Gastrocnemius medialis (tissue), 4 donors: ENCODE results near the gene MTARC1. TPM values are rescaled to one million over a fixed set of nuclear protein-coding genes. Genes with fewer than 3 reads are reported as not detected.

Experiments
- ATAC-seq, 2 donors: fragments of 150-250 bp; one replicate each; pipeline ENCODE4 v1.9.1; 2016
- DNase-seq, 2 donors: peaks; one replicate each; pipeline ENCODE4 v3.0.0-alpha.2; 2019
- H3K27ac ChIP-seq, 4 donors: fragments of 200-600 bp; sonication (generic); 1 replicate in 1 of 4; 2 replicates in 3 of 4; pipeline ENCODE4 v1.5.1; 2016 to 2018; ENCODE audit warnings: mild to moderate bottlenecking in 2 of 4, moderate library complexity in 1 of 4
- H3K27me3 ChIP-seq, 3 donors: fragments of 200-600 bp; sonication (generic) in 2 of 3; 1 replicate in 1 of 3; 2 replicates in 2 of 3; pipeline versions ENCODE4 v1.5.1 to v1.6.0; 2016 to 2019; ENCODE audit warnings: mild to moderate bottlenecking in 1 of 3, moderate library complexity in 1 of 3
- H3K36me3 ChIP-seq, 2 donors: fragments of 200-600 bp; sonication (generic) in 1 of 2; one replicate each; pipeline ENCODE4 v1.5.1; 2017 to 2018
- H3K4me1 ChIP-seq, 2 donors: fragments of 200-600 bp; sonication (generic) in 1 of 2; one replicate each; pipeline ENCODE4 v1.5.1; 2016 to 2017; ENCODE audit warnings: mild to moderate bottlenecking in 2 of 2
- H3K4me3 ChIP-seq, 4 donors: fragments of 200-600 bp; sonication (generic) in 3 of 4; 1 replicate in 1 of 4; 2 replicates in 3 of 4; pipeline ENCODE4 v1.5.1; 2016 to 2019; ENCODE audit warnings: mild to moderate bottlenecking in 2 of 4
- H3K9me3 ChIP-seq, 3 donors: fragments of 200-600 bp; sonication (generic) in 2 of 3; 1 replicate in 1 of 3; 2 replicates in 2 of 3; pipeline ENCODE4 v1.5.1; 2016 to 2019
- CTCF ChIP-seq, 5 experiments: fragments of 450-650 bp in 3 of 5; fragments of 200-600 bp in 2 of 5; sonication (generic) in 2 of 5; IDR thresholded peaks in 4 of 5; conservative IDR thresholded peaks in 1 of 5; 1 replicate in 4 of 5; 2 replicates in 1 of 5; pipeline ENCODE4 v1.5.1; 2016 to 2019; ENCODE audit warnings: antibody characterized with exemption in 5 of 5, mild to moderate bottlenecking in 3 of 5, moderate library complexity in 3 of 5
- POLR2A ChIP-seq, 2 donors: fragments of 450-650 bp; IDR thresholded peaks; one replicate each; pipeline ENCODE4 v1.6.1; 2017; ENCODE audit warnings: antibody characterized with exemption in 2 of 2, mild to moderate bottlenecking in 2 of 2, moderate library complexity in 2 of 2
- in situ Hi-C, 4 donors: fragments of 200-750 bp; cut with MboI; loops; one replicate each; pipeline versions ENCODE4 v1.15.0 to v1.8.0; 2017; ENCODE audit warnings: low sequenced_read_pairs in 4 of 4
- intact Hi-C: fragments of 100-400 bp; cut with DNase I; formaldehyde crosslinking; loops from one replicate; pipeline ENCODE4 v1.15.1; 2023; ENCODE audit warnings: low total_unique reads
- total RNA-seq, 4 donors: library from RNA; depleted of rRNA; stranded (reverse); fragments of >200 nt; gene quantifications; one replicate each; pipeline versions ENCODE4 v1.1.0 to v1.2.3, GENCODE V29; 2016

The MTARC1 gene
- total RNA-seq, 4 donors from 2014 or later = 1.2 to 2.9 (median 1.3) TPM

GRCh38 chr1:220798338-220798737 is 11.6 kb downstream of the MTARC1 start:
- Histone ChIP-seq H3K36me3 (no peaks in the 10 kb centered on the region), H3K27me3 (no peaks in the 10 kb centered on the region), H3K9me3 (no peaks in the 10 kb centered on the region), H3K27ac (no peak overlapping the region), H3K4me1 (peaks cover 0 to 5% of the 10 kb centered on the region in 2 donors), H3K4me3 (no peak overlapping the region)
- no peak for DNase-seq
- intact Hi-C loops (no loop called here), in situ Hi-C loops (loop anchor here in 2 of 4 donors (25.0 kb wide), 1 partner anchor 511 kb away; no protein-coding TSS in a partner anchor)
- TF ChIP-seq CTCF (IDR thresholded peaks at IDR 0.05 in 4 of 5, conservative IDR thresholded peaks at IDR 0.05 in 1 of 5) = no peak
- TF ChIP-seq POLR2A (IDR thresholded peaks at IDR 0.05) = no peak
- no peak for ATAC-seq

- no peak for TF ChIP-seq POLR2A (IDR thresholded peaks at IDR 0.05)
- TF ChIP-seq CTCF (IDR thresholded peaks at IDR 0.05 in 4 of 5, conservative IDR thresholded peaks at IDR 0.05 in 1 of 5) = no peak
- in situ Hi-C loops = loop anchor here in 1 of 4 donors (10.0 to 25.0 kb wide), 2 partner anchors 405 to 637 kb away; no protein-coding TSS in a partner anchor
- no peaks in the 10 kb centered on the region for H3K27me3 ChIP-seq
- H3K9me3 ChIP-seq = no peaks in the 10 kb centered on the region
- H3K4me3 ChIP-seq = no peak overlapping the region
- peaks cover 0 to 5% of the 10 kb centered on the region in 2 donors for H3K4me1 ChIP-seq
- no peak overlapping the region for H3K27ac ChIP-seq
- ATAC-seq (no peak), DNase-seq (no peak)
- no peaks in the 10 kb centered on the region for H3K36me3 ChIP-seq
- intact Hi-C loops = no loop called here
Observed at GRCh38 chr1:220800262-220800661, 13.5 kb downstream of the MTARC1 start.

- ATAC-seq = peak; percentile 48 to 65
- Histone ChIP-seq H3K27me3 (no peaks in the 10 kb centered on the region), H3K9me3 (no peaks in the 10 kb centered on the region), H3K4me1 (no peaks in the 10 kb centered on the region), H3K27ac (no peak overlapping the region), H3K4me3 (no peak overlapping the region), H3K36me3 (no peaks in the 10 kb centered on the region)
- in situ Hi-C loops (loop anchor here in 1 of 4 donors (10.0 to 25.0 kb wide), 2 partner anchors 401 to 634 kb away; no protein-coding TSS in a partner anchor), intact Hi-C loops (no loop called here)
- no peak for DNase-seq
- TF ChIP-seq POLR2A (IDR thresholded peaks at IDR 0.05) = no peak
- TF ChIP-seq CTCF (IDR thresholded peaks at IDR 0.05 in 4 of 5, conservative IDR thresholded peaks at IDR 0.05 in 1 of 5) = peak; percentile 42 to 76 (median 71)
Observed at GRCh38 chr1:220803401-220804201, 16.9 kb downstream of the MTARC1 start.

- Histone ChIP-seq H3K4me3 (no peak overlapping the region), H3K27me3 (no peaks in the 10 kb centered on the region), H3K27ac (no peak overlapping the region), H3K9me3 (no peaks in the 10 kb centered on the region), H3K4me1 (no peaks in the 10 kb centered on the region), H3K36me3 (no peaks in the 10 kb centered on the region)
- intact Hi-C loops = no loop called here
- in situ Hi-C loops = loop anchor here in 1 of 4 donors (10.0 to 25.0 kb wide), 2 partner anchors 401 to 633 kb away; no protein-coding TSS in a partner anchor
- no peak for ATAC-seq
- TF ChIP-seq CTCF (IDR thresholded peaks at IDR 0.05 in 4 of 5, conservative IDR thresholded peaks at IDR 0.05 in 1 of 5) (no peak), POLR2A (IDR thresholded peaks at IDR 0.05) (no peak)
- DNase-seq = no peak
Observed at GRCh38 chr1:220804202-220804586, 17.5 kb downstream of the MTARC1 start.
